HL-60 (cell line): Measurements from ENCODE around the gene PTPRJ.

Experiments
- CTCF ChIP-seq: IDR thresholded peaks from one replicate; pipeline ENCODE4 v1.5.1; 2011; ENCODE audit warnings: low read length, control low read depth, inconsistent platforms; ENCODE audit not compliant: insufficient read depth
- GABPA ChIP-seq: IDR thresholded peaks from 2 replicates; pipeline ENCODE4 v1.6.1; 2012; ENCODE audit warnings: low read depth

- TF ChIP-seq CTCF: no peak
- TF ChIP-seq GABPA: no peak
These were observed 100.0 kb downstream of the PTPRJ start for GRCh38 chr11:48080301-48080861.
